Endothelial cell of umbilical vein (primary cell): Measurements from ENCODE around the gene NEB.

Experiments
- EZH2 ChIP-seq: IDR thresholded peaks from 2 replicates; pipeline ENCODE4 v1.6.1; 2012; ENCODE audit warnings: borderline replicate concordance, low read depth, mild to moderate bottlenecking, moderate library complexity, low read length, inconsistent platforms; ENCODE audit not compliant: severe bottlenecking
- FOS ChIP-seq: IDR thresholded peaks from 2 replicates; pipeline ENCODE4 v1.6.1; 2011; ENCODE audit warnings: mild to moderate bottlenecking, low read length, moderate library complexity, borderline replicate concordance; ENCODE audit not compliant: insufficient read depth
- JUN ChIP-seq: IDR thresholded peaks from 2 replicates; pipeline ENCODE4 v1.6.1; 2011; ENCODE audit warnings: borderline replicate concordance, low read depth; ENCODE audit not compliant: insufficient read length, insufficient read depth
- MYC ChIP-seq: IDR thresholded peaks from one replicate; pipeline ENCODE4 v1.6.1; 2011; ENCODE audit warnings: mild to moderate bottlenecking, low read depth, low read length
- POLR2A ChIP-seq: IDR thresholded peaks from 2 replicates; pipeline ENCODE4 v1.6.1; 2012; ENCODE audit warnings: low read depth, mild to moderate bottlenecking, control low read depth, low read length
- POLR2AphosphoS5 ChIP-seq: IDR thresholded peaks from 2 replicates; pipeline ENCODE4 v1.6.1; 2012; ENCODE audit warnings: low read depth, mild to moderate bottlenecking, control low read depth, low read length, moderate library complexity; ENCODE audit not compliant: insufficient read depth
- TF ChIP-seq, protein P1 (sequence below), 2 donors: IDR thresholded peaks; 1 replicate in 1 of 2; 2 replicates in 1 of 2; pipeline ENCODE4 v1.5.1; 2011; ENCODE audit warnings: low read length in 2 of 2, mild to moderate bottlenecking in 2 of 2, moderate library complexity in 2 of 2, control low read depth in 1 of 2, inconsistent platforms in 1 of 2, low read depth in 1 of 2; ENCODE audit not compliant: insufficient read depth in 1 of 2; ENCODE audit errors: extremely low read depth in 1 of 2
- TF ChIP-seq, protein P2 (sequence below): IDR thresholded peaks from 2 replicates; pipeline ENCODE4 v1.6.1; 2011; ENCODE audit not compliant: insufficient read depth, insufficient read length

DNA sequence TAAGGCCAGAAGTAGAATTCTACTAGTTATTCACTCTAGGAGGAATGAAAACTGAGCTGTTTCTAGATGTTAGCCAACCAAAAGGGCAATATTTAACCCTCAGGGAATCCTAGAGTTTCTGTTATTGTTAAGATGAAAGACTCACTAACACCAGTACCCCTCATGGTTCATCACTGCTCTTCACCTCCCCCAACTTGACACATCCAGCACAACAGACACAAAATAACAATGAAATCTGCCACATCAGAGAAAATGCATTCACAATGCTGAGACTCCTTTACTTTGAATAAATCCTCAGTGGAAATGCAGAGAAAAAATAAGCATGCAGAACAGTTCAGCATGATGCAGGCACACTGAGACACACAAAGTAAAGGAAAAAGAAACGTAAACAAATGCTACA, 213.3 kb downstream of the NEB start:
- TF ChIP-seq, protein P1, sequence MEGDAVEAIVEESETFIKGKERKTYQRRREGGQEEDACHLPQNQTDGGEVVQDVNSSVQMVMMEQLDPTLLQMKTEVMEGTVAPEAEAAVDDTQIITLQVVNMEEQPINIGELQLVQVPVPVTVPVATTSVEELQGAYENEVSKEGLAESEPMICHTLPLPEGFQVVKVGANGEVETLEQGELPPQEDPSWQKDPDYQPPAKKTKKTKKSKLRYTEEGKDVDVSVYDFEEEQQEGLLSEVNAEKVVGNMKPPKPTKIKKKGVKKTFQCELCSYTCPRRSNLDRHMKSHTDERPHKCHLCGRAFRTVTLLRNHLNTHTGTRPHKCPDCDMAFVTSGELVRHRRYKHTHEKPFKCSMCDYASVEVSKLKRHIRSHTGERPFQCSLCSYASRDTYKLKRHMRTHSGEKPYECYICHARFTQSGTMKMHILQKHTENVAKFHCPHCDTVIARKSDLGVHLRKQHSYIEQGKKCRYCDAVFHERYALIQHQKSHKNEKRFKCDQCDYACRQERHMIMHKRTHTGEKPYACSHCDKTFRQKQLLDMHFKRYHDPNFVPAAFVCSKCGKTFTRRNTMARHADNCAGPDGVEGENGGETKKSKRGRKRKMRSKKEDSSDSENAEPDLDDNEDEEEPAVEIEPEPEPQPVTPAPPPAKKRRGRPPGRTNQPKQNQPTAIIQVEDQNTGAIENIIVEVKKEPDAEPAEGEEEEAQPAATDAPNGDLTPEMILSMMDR (IDR thresholded peaks at IDR 0.05; ENCODE audit: extremely low read depth in 1 of 2, insufficient read depth in 1 of 2, low read depth in 1 of 2, low read length in 2 of 2), result no peak
- no peak for TF ChIP-seq EZH2
- no peak for TF ChIP-seq POLR2AphosphoS5
- TF ChIP-seq, protein P2, sequence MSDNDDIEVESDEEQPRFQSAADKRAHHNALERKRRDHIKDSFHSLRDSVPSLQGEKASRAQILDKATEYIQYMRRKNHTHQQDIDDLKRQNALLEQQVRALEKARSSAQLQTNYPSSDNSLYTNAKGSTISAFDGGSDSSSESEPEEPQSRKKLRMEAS, result no peak
- TF ChIP-seq POLR2A, result no peak
- no peak for TF ChIP-seq FOS
- no peak for TF ChIP-seq MYC
- TF ChIP-seq JUN, result no peak
